SHP77 treated with DMSO at 0.1 percent for 48 hours (cell line): ENCODE results near the gene SYNE1.
"Not testable (repeated sequence)": the region's sequence is repeated elsewhere in the genome, so short reads cannot be mapped to it uniquely, and the experiment has no call there.

Source experiments
- DNase-seq: peaks from one replicate; lab custom pipeline; 2025; lab: John Stamatoyannopoulos, UW

Gene SYNE1

DNA sequence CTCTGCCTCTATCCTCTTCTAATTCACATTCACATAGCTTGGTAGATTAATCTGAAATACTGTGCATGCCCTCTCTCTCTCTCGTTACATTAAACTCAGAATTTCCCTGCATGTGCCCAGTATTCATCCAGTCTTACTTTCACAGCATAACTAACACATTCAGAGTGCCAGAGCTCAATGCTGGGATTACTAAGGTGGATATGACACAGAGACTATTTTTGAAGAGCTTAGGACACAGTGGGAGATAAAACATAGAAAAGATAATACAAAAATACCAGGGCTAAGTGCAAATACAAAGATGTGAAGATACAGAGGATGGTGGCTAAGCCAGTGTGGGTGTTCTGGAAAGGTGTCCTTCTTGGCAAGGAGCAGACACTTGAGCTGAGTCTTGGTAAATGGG is 6.3 kb downstream of the SYNE1 start:
- no peak for DNase-seq

DNA sequence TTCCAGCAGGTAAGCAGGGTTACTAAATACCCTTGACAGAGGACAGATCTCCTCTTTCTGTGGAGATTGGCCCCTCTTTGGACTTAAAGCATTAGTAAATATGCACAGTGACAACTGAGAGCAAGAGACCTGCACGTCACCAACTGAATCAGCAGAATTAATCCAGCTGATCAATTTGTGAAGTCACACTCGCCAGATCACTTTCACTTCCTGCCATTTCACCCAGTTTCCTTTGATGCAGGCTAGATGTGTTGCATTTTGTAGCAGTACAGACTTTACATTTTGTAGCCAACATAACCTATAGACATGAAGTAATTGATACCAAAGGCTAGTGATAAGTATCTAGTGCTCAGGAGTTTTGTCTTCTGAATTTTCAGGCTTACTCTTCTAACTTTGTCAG is 11.9 kb downstream of the SYNE1 start:
- no peak for DNase-seq

DNA sequence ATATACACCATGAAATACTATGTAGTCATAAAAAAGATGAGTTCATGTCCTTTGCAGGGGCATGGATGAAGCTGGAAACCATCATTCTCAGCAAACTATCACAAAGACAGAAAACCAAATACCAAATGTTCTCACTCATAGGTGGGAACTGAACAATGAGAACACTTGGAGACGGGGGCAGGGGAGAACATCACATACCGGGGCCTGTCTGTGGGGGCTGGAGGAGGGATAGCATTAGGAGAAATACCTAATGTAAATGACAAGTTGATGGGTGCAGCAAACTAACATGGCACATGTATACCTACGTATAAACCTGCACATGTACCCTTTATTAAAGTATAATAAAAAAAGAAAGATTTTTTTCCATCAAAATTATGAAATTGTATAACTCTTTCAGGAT is 22.4 kb downstream of the SYNE1 start:
- DNase-seq: not testable (repeated sequence)

DNA sequence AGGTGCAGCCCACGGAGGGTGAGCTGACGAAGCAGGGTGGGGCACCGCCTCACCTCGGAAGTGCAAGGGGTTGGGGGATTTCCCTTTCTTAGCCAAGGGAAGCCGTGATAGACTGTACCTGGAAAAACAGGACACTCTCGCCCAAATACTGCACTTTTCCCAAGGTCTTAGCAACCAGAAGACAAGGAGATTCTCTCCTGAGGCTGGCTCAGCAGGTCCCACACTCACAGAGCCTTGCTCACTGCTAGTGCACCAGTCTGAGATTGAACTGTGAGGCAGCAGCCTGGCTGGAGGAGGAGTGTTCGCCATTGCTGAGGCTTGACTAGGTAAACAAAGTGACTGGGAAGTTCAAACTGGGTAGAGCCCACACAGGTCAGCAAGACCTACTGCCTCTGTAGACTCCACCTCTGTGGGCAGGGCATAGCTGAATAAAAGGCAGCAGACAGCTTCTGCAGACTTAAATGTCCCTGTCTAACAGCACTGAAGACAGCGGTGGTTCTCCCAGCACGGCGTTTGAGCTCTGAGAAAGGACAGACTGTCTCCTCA is 28.0 kb downstream of the SYNE1 start:
- no peak for DNase-seq

DNA sequence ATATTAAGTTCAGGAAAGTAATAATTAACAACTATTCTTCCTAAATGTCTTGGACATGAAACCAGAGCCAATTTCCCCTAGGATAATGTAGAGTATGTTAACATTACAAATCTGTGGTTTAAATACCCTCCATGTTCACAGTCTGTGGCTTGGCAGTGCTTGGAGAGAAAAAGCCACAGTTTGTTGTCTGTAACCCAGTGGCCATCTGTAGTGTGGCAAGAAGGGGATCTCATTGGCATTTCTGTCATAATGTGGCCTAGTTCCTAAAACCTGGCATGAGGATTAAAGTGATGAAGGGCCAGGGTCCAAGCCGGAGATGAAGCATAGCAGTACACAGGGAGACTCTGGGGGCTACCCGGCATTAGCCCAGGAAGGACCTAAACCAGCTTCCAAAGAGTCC is 31.2 kb downstream of the SYNE1 start:
- DNase-seq: no peak

DNA sequence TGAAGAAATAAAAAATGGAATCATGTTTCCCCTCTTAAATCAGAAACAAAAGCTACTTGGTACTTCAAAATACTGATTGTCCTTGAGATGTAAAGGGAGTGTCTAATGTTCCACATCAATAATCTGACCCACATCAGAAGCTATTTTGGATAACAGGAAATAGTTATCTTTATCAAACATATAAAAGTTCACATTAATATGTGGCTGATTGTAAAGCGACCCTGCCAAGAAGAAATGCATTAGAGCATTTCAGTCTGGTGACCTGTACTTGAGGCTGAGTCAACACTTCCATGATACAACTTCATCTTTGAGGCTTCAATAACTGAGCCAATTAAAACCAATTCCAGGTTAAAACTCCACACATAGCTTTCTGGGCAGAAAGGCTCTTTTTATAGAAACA is 31.8 kb downstream of the SYNE1 start:
- no peak for DNase-seq

DNA sequence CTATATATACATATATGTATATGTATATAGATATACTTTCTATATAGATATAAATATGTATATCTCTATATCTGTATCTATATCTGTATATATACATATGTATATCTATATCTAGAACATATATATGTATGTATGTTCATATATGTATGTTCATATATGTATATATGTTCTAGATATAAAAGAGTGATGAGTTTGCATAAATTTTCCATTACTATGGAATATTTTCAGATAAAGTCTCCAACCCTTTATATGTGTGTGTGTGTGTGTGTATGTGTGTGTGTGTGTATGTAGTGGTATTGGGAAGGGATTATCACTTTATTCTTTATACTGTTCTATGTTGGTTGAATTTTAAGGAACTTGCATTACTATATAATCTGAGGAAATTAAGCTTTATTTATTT is 33.3 kb downstream of the SYNE1 start:
- no peak for DNase-seq

DNA sequence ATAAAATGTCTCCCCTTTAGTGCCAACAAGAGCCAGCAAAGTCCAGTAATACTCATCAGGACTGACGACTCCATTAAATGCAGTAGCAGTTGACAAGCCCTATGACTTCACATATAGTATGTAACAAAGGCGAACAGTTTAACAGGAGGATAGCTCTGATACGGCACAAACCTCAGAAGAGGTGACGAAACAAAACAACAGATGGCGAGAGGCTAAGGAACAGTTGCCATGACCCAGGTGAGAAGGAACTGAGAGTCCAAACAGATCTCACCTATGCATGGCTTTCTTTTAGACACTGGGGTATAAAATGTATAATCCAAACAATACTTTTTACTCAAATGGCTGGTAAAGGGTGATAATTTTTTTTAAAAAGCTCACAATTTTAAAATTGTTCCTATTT is 37.1 kb downstream of the SYNE1 start:
- no peak for DNase-seq

DNA sequence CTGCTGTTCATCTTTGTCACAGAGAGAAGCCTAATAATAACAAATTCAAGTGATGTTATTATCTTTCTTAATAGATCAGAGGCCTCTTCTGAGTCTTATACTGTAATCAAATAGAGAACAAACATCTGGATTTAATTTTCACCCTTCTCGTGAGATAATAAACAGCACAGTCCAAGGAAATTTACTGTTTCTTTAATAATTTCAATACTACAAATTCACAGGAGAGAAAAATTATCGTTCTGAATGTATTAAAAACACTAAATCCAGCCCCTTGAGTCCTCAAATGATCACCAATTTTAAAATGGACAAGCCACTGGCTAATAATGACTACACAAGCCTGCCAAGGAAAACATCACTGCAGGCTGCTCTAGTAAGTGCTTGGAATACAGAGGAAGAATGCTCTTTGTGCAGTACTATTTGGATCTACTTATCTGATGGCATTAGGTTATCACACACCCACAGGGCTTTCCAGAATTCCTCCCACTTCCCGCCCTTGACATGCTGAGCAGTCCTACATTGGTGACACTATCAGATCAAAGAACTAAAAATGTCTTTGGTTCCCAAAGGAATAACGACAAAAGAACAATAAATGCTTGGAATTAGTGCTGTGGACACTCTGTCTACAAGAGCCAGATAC is 38.1 kb downstream of the SYNE1 start:
- no peak for DNase-seq

DNA sequence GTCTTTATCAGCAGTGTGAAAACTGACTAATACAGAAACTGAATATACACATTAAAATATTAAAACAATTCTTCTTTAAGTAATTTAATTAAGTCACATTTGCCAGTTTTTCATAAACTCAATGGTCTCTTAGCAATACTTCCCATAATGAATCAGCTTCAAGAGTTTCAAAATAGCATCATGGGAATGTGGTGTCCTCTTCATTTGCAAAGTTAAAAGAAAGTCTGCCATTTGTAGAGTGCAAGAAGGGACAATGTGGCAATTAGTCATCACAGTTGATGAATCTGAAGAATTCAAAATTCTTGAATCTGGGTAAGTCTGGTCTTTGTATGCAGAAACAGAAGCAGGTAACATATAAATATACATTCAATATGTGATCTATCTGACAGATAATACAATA is 38.7 kb downstream of the SYNE1 start:
- no peak for DNase-seq

DNA sequence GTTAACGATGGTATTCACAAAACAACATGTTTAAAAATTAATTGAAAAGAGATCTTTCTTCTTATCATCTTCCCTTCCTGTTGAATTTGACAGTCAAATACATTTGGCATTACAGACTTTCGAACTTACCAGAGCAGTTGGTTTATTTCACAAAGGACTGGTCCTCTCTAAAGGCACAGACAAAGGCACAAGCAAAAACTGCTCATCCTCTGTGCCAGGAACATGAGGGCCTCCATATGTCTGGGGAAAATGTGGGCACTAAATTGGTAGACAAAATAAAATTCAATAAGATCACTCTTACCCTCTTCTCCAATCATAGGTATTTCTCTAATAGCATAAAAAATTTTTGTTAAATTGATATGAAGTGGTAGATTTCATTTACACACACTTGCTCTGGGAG is 40.4 kb downstream of the SYNE1 start:
- DNase-seq: no peak

DNA sequence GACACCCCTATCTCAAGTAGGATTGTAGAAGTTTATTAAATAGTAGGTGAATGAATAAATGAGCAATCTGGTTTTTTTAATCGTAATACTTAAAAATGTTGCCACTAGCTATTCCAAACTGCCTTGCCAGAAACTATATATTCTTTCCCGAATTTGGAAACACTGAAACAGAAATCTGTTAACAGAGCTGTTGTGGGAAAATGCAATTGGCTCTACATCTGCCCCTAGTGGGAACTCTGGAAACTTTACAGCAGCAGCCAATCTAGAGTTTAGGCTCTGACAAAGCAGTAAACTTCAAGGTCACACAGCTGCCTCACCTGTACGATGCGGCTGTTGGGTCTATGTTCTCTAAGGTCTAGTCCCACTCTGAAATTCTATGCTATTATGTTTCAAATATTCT is 41.7 kb downstream of the SYNE1 start:
- no peak for DNase-seq

DNA sequence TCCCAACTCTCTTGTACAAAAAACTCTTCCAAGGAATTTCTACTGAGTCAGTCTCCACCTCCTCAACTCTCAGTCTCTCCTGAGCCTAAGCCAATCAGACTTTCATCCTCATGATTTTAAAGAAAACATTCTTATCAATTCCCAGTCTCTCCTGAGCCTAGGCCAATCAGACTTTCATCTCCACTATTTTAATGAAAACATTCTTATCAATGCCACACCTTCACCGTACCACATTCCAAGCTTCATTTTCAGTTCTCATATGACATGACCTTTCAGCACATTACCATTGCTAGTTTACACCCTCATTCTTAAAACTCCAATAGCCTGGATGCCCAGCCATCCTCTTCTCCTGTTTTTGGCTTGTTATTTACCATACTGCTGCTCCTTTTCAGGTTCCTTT is 42.5 kb downstream of the SYNE1 start:
- no peak for DNase-seq

DNA sequence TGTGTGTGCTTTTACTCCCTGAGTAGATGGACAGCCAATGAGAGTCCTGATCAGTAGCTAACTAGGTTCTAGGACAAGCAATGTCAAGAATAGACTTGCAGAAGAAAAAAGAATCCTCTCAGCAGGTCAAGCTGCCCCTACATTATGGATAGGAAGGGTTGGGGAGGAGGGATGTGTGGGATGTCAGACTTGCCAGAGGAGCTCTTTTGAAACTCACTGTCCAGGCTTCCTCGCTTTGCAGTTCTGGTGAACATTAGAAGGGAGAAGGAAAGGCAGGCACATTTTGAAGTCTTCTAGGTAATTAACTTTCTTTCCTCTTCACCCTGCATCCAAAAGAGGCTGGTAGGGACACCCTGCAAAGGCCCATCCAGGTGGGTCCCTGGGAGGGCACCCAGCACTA is 48.7 kb downstream of the SYNE1 start:
- DNase-seq: no peak

DNA sequence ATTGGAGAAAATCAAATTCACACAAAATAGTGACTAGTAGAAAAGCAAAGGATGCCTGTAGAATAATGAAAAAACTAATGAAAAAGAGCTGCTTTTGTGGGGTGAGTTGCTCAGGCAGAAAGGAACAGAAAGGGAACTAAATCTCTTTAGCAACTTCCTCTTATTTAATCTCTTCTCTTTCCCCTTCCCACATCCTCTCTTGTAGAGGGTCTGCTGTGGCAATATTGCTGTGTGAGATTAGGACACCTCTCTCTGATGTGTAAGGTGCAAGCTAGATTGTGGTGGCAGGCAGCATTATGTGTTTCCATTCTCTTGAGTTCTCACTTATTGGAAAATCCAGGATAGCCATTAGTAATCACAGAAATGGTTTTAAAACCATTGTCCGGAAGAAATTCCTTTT is 49.7 kb downstream of the SYNE1 start:
- DNase-seq: no peak

DNA sequence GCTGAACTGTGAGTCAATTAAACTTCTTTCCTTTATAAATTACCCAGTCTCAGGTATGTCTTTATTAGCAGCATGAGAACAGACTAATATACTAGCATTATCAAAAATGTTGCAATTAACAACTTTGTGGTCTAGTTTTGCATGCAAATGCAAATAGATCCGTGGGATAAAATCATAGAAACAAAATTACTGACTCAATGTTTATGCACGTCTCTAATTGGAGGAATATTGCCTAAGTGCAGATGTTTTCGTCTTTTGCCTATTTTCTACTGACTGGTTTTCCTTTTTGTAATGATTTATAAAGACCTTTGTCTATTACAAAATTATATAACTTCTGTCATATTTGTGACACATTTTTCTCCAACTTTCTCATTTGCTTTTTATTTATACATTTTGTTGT is 51.9 kb downstream of the SYNE1 start:
- DNase-seq: no peak

DNA sequence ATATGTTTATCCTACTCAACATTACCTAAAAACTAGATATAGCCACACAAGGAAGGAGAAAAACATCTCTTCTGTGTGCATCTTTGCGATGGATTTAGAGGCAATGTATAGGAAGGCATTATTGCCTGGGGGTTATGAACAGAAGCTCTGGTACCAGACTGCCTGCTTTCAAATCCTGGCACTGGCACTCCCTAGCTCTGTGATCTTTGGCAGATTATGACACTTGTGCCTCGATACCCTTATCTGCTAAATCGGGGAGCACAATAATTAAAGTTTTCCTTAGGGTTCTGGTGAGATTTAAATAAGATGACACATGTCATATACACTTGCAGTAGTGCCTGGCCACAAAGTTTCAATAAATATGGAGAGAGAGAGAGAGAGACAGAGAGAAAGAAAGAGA is 53.3 kb downstream of the SYNE1 start:
- no peak for DNase-seq

DNA sequence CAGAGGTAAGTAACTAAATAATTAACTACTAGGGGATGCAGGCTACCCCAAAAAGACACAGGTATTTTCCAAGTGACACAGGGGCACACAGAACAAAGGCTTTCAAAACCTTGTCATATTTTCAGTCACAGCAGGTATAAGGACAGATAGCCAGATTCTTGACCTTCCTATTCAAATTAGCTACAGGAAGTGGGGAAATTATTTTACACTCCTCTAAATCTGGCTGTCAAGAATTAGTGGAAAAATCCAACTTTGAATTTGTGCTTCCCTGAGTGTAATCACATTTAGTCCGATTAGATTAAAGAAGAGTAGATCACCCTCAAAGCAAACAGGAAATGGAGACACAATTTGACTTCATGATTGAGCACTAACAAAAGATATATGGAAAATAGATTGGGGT is 60.6 kb downstream of the SYNE1 start:
- DNase-seq: no peak

DNA sequence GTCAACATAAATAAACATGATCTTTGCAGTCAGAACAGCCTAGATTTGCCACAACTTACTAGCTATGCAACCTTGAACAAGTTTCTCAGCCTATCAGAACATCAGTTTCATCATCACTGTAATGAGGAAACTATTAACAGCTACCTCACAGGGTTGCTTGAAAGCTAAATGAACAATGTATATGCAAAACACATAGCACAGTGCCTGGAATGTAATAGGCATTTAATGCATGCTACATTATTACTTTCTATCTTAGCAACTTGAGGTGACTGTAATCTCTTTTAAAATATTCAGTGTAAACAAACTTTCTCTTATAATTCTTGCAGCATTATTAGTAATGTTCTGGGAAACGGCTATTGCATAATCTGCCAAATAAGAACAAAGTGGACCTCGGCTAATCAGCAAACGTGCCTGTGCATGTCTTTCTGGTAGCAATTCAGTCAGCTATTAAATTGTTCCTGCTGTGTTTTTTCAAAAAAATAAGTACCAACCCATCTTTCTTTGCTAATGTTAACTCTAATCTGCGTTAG is 61.5 kb downstream of the SYNE1 start:
- no peak for DNase-seq

DNA sequence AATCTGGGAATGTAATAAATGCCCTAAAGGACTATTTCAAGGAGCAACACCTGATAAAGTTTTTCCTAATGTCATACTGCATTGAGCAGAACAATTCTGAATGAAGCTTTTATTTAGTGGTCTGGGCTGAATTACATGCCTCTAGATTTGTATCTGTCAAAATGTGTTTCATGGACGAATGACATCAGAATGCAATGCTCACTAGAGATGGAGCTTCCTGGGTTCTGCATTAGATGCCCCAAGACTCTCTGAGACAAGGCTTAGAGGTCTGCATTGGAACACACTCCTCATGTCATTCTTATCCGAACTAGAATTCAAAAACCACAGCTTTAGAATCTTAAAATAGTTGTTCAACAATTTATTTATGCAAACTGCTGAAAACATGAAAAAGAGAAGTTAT is 62.0 kb downstream of the SYNE1 start:
- DNase-seq: no peak

DNA sequence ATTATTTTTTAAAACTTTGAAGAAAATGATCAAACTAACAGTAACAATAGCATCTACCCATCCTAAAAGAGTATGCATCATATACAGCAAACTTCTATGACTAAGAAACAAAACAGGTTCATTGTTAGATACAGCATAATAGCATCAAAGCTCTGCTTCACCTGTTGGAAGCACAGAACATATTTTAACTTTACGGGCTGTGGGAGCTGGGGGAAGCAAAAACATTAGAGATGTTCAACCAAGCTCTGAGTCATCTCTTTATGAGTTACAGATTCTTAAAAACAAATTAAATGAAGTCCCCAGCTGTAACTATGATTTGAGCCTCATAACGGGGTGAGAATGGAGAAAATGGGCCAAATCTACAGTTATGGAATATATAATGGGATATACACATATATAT is 63.4 kb downstream of the SYNE1 start:
- DNase-seq: no peak

DNA sequence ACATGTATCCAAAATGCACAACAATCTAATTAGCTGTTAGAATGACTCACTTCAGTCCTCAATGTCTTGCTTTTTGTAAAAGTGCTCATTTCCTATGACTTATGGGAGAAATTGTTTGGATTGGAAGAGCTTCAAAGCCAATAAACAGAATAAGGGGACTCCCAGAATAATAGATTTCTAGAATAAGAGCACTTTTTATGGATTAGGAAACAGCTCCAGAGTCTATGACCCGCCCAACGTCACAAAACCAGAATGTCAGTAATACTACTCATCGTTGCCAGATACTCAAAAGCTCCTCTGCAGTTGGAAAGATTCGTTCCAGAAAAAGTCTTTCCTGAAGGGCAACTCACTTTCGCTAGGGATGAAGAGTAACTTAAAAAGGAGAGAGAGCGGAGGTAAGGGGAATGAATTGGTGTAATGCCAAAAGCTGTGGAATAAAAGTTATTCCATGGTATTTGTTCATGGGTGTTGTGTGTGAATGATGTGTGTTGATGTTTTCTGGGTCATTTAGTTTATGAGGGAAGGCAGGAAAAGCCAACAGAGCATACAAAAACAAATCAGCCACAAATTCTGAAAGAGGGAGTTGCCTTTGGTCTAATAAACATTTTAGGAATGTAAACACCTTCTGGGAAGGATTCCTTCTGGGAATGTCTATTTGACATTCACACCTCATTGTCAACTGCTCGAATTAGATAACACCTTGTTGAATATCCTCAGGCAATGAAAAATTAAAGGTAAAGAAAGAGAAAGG is 64.6 kb downstream of the SYNE1 start:
- DNase-seq: no peak

DNA sequence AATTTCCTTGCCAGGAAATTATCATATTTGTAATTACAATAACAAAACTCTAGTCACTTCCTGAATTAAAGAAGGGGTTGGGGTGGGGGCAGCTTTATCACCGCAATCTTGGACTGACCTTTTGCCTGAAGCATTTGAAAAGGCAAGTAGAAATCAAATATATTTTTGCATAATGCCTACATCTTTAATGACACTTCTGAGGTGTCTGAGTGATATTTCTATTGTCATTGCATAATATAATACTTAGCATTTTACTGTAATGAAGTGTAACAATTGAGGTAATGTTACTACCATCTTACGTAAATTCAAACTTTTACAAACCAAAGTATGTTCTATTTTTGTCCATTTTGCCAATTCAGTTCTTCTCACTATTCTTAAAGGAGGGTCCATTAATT is 65.2 kb downstream of the SYNE1 start:
- no peak for DNase-seq

DNA sequence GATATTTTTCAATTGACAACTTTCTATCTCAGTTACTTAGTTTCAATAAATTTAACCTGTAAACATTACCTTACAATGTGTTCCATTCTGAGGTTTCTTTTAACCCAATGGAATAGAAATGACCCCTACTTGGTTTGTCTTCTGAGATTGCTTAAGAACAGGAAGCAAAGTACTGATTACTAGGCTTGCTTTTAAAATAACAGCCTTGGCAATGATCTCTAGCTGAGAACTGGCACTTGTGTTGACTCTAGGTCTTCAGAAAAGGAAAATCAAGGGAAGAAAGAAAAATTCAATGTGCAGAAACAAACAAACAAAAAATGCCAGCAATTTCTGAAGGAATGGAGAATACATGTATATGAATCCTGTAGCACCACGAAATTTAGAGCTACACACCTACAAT is 66.1 kb downstream of the SYNE1 start:
- no peak for DNase-seq
